Inflammatory macrophage treated with lipopolysaccharide for 4 hours (primary cell): ENCODE data around the gene TMC6.

ENCODE experiments used
- DNase-seq: peaks from one replicate; pipeline ENCODE4 v3.0.0-alpha.2; 2020

TMC6 gene

GRCh38 chr17:78064708-78065107, 63.8 kb downstream of the TMC6 start:
- DNase-seq, result no peak

- DNase-seq, result no peak
Observed at GRCh38 chr17:78063489-78063888, 65.1 kb downstream of the TMC6 start.

- no peak for DNase-seq
Observed at GRCh38 chr17:78062596-78062995, 66.0 kb downstream of the TMC6 start.
